Gastrocnemius medialis (tissue), 4 donors: ENCODE measurements around the gene LCORL.

ENCODE experiments used
- POLR2A ChIP-seq, 2 donors: fragments of 450-650 bp; IDR thresholded peaks; one replicate each; pipeline ENCODE4 v1.6.1; 2017; ENCODE audit warnings: antibody characterized with exemption in 2 of 2, mild to moderate bottlenecking in 2 of 2, moderate library complexity in 2 of 2
- TF ChIP-seq, protein P1 (sequence below), 5 experiments: fragments of 450-650 bp in 3 of 5; fragments of 200-600 bp in 2 of 5; sonication (generic) in 2 of 5; IDR thresholded peaks in 4 of 5; conservative IDR thresholded peaks in 1 of 5; 1 replicate in 4 of 5; 2 replicates in 1 of 5; pipeline ENCODE4 v1.5.1; 2016 to 2019; ENCODE audit warnings: antibody characterized with exemption in 5 of 5, mild to moderate bottlenecking in 3 of 5, moderate library complexity in 3 of 5

- TF ChIP-seq, protein P1, sequence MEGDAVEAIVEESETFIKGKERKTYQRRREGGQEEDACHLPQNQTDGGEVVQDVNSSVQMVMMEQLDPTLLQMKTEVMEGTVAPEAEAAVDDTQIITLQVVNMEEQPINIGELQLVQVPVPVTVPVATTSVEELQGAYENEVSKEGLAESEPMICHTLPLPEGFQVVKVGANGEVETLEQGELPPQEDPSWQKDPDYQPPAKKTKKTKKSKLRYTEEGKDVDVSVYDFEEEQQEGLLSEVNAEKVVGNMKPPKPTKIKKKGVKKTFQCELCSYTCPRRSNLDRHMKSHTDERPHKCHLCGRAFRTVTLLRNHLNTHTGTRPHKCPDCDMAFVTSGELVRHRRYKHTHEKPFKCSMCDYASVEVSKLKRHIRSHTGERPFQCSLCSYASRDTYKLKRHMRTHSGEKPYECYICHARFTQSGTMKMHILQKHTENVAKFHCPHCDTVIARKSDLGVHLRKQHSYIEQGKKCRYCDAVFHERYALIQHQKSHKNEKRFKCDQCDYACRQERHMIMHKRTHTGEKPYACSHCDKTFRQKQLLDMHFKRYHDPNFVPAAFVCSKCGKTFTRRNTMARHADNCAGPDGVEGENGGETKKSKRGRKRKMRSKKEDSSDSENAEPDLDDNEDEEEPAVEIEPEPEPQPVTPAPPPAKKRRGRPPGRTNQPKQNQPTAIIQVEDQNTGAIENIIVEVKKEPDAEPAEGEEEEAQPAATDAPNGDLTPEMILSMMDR (IDR thresholded peaks at IDR 0.05 in 4 of 5, conservative IDR thresholded peaks at IDR 0.05 in 1 of 5) = no peak
- TF ChIP-seq POLR2A (IDR thresholded peaks at IDR 0.05) = no peak
Measured at GRCh38 chr4:18033111-18034085, 11.8 kb upstream of the LCORL start.
